Measurements from ENCODE around the gene WNT9B. TPM values are rescaled to one million over a fixed set of nuclear protein-coding genes. Genes with fewer than 3 reads are reported as not detected.

Gene WNT9B
- total and polyA plus RNA-seq, 2 donors, result 0.02 to 0.05 TPM

DNA sequence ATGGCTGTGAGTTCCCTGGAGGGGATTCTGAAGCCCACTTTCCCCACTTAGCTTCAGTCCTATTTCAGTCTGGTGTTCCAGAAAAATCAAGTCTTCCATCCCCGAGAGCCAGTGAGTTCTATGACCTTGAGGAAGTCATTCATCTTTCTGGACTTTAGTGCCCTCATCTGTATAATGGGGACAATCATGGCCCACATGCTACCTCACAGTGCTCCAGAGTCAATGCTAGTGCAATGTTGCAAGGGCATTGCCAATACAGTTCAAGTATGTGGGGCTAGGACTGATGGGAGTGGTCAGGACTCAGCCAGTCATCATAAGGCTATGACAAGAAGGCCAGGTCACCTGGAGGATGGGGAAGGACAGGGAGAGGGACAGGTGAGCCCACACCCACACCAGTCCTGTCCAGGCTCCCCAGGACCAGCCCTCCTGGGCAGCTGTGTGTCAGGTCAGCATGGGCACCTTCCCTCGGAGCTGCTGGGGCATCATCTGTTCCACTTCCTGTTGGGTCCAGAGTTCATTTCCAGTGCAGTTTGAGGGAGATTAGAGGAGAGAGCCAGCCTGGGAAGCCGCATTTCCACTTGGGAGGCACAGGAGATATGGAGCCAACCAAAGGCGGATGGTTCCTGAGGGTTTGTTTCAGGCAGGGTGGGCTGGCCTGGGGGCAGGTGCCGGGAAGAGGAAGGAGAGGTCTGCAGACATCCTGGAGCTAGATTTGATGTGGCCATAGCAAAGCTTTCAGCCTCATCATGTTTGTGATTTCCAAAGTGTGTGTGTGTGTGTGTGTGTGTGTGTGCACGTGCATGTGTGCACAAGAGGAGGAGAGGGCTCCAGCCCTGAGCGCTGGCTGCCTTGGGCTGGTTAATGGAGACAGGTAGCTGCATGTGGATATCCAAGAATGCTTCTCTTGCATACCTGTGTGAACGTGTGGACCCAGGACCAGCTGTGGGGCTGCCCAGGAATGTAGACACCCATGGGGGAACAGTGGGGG lies 3.9 kb upstream of the WNT9B start:
- Histone ChIP-seq H3K4me3 (ENCODE audit: low read length in 2 of 2) (no peak overlapping the region), H3K27me3 (ENCODE audit: control insufficient read depth in 2 of 2, insufficient read depth in 1 of 2, low read length in 1 of 2) (peaks cover 38 to 52% of the 10 kb centered on the region in 2 donors), H3K27ac (ENCODE audit: low read depth in 1 of 2, low read length in 1 of 2) (no peak overlapping the region), H3K4me1 (ENCODE audit: control insufficient read depth in 2 of 2, insufficient read depth in 2 of 2, low read length in 2 of 2) (peaks cover 0 to 6% of the 10 kb centered on the region in 2 donors), H3K36me3 (ENCODE audit: control insufficient read depth in 2 of 2, insufficient read depth in 2 of 2, low read length in 1 of 2) (no peaks in the 10 kb centered on the region), H3K9me3 (ENCODE audit: control insufficient read depth in 2 of 2, insufficient read depth in 1 of 2, low read length in 1 of 2) (no peaks in the 10 kb centered on the region)
- 78% methylated on average over 8 of the region's 8 CpGs for WGBS
- no peak for DNase-seq (ENCODE audit: low read depth in 6 of 9, low spot score in 9 of 9)

DNA sequence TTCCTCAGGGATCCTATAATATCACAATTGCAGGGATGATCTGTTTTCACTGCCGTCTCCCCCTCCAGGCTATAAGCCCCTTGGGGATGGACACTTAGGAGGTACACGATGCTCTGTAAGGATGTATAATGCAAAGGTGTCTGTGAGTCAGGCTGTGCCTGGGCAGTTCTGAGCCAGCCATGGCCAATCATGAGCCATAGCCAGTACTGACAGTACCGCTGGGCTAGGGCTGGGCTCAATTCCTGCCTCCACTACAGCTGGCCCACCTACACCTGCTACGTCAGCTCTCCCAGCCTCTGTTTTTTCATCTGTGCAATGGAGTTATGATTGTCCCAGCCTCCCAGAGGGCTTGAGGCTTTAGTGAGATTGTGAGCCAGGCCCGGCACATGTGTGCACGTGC lies 2.8 kb upstream of the WNT9B start:
- WGBS, result 94% methylated on average over 6 of the region's 6 CpGs
- Histone ChIP-seq H3K9me3 (ENCODE audit: control insufficient read depth in 2 of 2, insufficient read depth in 1 of 2, low read length in 1 of 2) (no peaks in the 10 kb centered on the region), H3K27me3 (ENCODE audit: control insufficient read depth in 2 of 2, insufficient read depth in 1 of 2, low read length in 1 of 2) (peaks cover 44 to 63% of the 10 kb centered on the region in 2 donors), H3K4me3 (ENCODE audit: low read length in 2 of 2) (no peak overlapping the region), H3K36me3 (ENCODE audit: control insufficient read depth in 2 of 2, insufficient read depth in 2 of 2, low read length in 1 of 2) (no peaks in the 10 kb centered on the region), H3K27ac (ENCODE audit: low read depth in 1 of 2, low read length in 1 of 2) (no peak overlapping the region), H3K4me1 (ENCODE audit: control insufficient read depth in 2 of 2, insufficient read depth in 2 of 2, low read length in 2 of 2) (peaks cover 0 to 6% of the 10 kb centered on the region in 2 donors)
- no peak for DNase-seq (ENCODE audit: low read depth in 6 of 9, low spot score in 9 of 9)

DNA sequence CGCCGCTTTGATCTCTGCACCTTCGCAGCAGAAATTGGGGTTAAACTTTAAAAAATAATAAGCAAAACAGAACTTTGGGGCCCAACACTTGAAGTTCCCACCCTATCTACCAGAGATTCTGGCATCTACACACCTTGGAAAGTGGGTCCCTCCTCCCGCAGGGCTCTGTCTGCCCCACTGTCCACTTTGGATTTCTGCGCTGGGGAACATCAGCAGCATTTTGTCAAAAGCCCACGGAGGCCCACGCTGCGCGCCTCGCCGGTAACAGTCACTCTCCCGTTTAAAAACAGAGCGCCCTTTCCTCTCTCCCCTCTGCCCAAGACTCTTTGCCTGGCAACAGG lies 725 bp upstream of the WNT9B start:
- WGBS, result 62% methylated on average over 13 of the region's 13 CpGs
- H3K36me3 ChIP-seq (ENCODE audit: control insufficient read depth in 2 of 2, insufficient read depth in 2 of 2, low read length in 1 of 2), result no peaks in the 10 kb centered on the region

DNA sequence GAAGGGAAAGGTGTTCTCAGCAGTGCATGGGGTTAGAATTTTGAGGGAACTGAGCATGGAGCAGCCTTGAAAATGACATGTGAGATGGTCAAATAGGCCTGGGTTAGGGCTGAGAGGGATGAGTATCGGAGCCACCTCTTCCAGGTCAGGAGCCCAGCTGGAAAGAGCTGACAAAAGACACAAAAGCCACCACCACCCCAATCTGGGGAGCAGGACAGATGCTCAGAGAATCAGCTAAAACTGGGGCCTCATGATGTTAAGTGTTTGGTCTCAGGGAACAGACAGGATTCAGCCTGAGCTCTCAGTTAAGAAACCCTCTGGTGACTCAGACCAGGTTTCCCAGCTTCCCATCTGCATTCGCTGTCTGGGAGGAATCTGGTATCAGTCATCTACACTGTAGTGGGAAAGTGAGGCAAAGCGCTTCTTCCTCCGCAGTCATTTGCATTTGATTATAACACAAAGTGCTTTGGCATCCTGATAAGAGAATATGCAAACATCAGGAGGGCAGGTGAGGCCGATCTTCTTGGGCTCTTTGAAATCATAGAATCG lies 2.6 kb downstream of the WNT9B start:
- DNase-seq (ENCODE audit: low read depth in 6 of 9, low spot score in 9 of 9), result no peak
- Histone ChIP-seq H3K27ac (ENCODE audit: low read depth in 1 of 2, low read length in 1 of 2) (no peak overlapping the region), H3K4me3 (ENCODE audit: low read length in 2 of 2) (no peak overlapping the region), H3K27me3 (ENCODE audit: control insufficient read depth in 2 of 2, insufficient read depth in 1 of 2, low read length in 1 of 2) (peaks cover 47 to 65% of the 10 kb centered on the region in 2 donors), H3K4me1 (ENCODE audit: control insufficient read depth in 2 of 2, insufficient read depth in 2 of 2, low read length in 2 of 2) (peaks cover 0 to 6% of the 10 kb centered on the region in 2 donors), H3K36me3 (ENCODE audit: control insufficient read depth in 2 of 2, insufficient read depth in 2 of 2, low read length in 1 of 2) (no peaks in the 10 kb centered on the region), H3K9me3 (ENCODE audit: control insufficient read depth in 2 of 2, insufficient read depth in 1 of 2, low read length in 1 of 2) (no peaks in the 10 kb centered on the region)
- WGBS, result 96% methylated on average over 6 of the region's 6 CpGs

More for the DNA sequence above, 725 bp upstream of the WNT9B start:
- H3K4me1 ChIP-seq (ENCODE audit: control insufficient read depth in 2 of 2, insufficient read depth in 2 of 2, low read length in 2 of 2), result peaks cover 0 to 6% of the 10 kb centered on the region in 2 donors
- no peaks in the 10 kb centered on the region for H3K9me3 ChIP-seq (ENCODE audit: control insufficient read depth in 2 of 2, insufficient read depth in 1 of 2, low read length in 1 of 2)
- DNase-seq (ENCODE audit: low read depth in 6 of 9, low spot score in 9 of 9), result no peak
- H3K4me3 ChIP-seq (ENCODE audit: low read length in 2 of 2), result no peak overlapping the region
- H3K27me3 ChIP-seq (ENCODE audit: control insufficient read depth in 2 of 2, insufficient read depth in 1 of 2, low read length in 1 of 2), result peaks cover 53 to 80% of the 10 kb centered on the region in 2 donors
- H3K27ac ChIP-seq (ENCODE audit: low read depth in 1 of 2, low read length in 1 of 2), result no peak overlapping the region

DNA sequence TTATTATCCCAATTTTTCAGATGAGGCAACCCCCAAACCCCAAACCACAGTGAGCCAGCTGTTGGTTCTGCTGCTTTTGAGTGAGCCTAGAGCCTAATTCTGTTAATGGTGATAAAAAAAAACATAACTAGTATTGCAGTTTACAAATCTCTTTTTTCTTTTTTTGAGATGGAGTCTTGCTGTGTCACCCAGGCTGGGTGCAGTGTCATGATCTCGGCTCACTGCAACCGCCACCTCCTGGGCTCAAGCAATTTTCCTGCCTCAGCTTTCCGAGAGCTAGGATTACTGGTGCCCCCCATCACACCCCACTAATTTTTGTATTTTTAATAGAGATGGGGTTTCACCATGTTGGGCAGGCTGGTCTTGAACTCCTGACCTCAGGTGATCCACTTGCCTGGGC lies 3.1 kb downstream of the WNT9B start:
- 100% methylated on average over 3 of the region's 3 CpGs for WGBS
- Histone ChIP-seq H3K4me3 (ENCODE audit: low read length in 2 of 2) (no peak overlapping the region), H3K27ac (ENCODE audit: low read depth in 1 of 2, low read length in 1 of 2) (no peak overlapping the region), H3K36me3 (ENCODE audit: control insufficient read depth in 2 of 2, insufficient read depth in 2 of 2, low read length in 1 of 2) (no peaks in the 10 kb centered on the region), H3K9me3 (ENCODE audit: control insufficient read depth in 2 of 2, insufficient read depth in 1 of 2, low read length in 1 of 2) (no peaks in the 10 kb centered on the region), H3K27me3 (ENCODE audit: control insufficient read depth in 2 of 2, insufficient read depth in 1 of 2, low read length in 1 of 2) (peaks cover 43 to 60% of the 10 kb centered on the region in 2 donors), H3K4me1 (ENCODE audit: control insufficient read depth in 2 of 2, insufficient read depth in 2 of 2, low read length in 2 of 2) (peaks cover 0 to 6% of the 10 kb centered on the region in 2 donors)
- no peak for DNase-seq (ENCODE audit: low read depth in 6 of 9, low spot score in 9 of 9)

DNA sequence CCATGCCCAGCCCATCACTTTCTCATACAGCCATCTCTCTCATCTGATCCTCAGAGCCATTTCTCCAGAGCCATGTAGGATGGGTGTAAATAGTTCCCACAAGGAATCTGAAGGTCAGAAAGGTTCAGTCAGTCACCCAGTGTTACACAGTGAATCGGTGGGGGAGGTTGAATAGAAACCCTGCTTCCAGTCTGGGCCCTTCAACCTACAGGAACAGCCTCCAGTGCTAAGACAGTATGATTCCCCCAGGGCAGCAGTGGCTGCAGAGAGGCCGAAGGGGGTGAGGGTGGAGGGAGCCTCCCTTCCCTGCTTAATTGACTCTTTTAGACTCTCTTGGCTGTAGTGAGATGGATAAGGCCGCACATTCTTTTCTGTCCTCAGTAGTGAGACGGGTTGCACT lies 3.6 kb downstream of the WNT9B start:
- Histone ChIP-seq H3K36me3 (ENCODE audit: control insufficient read depth in 2 of 2, insufficient read depth in 2 of 2, low read length in 1 of 2) (no peaks in the 10 kb centered on the region), H3K27ac (ENCODE audit: low read depth in 1 of 2, low read length in 1 of 2) (no peak overlapping the region), H3K9me3 (ENCODE audit: control insufficient read depth in 2 of 2, insufficient read depth in 1 of 2, low read length in 1 of 2) (no peaks in the 10 kb centered on the region), H3K27me3 (ENCODE audit: control insufficient read depth in 2 of 2, insufficient read depth in 1 of 2, low read length in 1 of 2) (peaks cover 38 to 56% of the 10 kb centered on the region in 2 donors), H3K4me3 (ENCODE audit: low read length in 2 of 2) (no peak overlapping the region), H3K4me1 (ENCODE audit: control insufficient read depth in 2 of 2, insufficient read depth in 2 of 2, low read length in 2 of 2) (peaks cover 0 to 6% of the 10 kb centered on the region in 2 donors)
- 95% methylated on average over 4 of the region's 4 CpGs for WGBS
- DNase-seq (ENCODE audit: low read depth in 6 of 9, low spot score in 9 of 9), result no peak

DNA sequence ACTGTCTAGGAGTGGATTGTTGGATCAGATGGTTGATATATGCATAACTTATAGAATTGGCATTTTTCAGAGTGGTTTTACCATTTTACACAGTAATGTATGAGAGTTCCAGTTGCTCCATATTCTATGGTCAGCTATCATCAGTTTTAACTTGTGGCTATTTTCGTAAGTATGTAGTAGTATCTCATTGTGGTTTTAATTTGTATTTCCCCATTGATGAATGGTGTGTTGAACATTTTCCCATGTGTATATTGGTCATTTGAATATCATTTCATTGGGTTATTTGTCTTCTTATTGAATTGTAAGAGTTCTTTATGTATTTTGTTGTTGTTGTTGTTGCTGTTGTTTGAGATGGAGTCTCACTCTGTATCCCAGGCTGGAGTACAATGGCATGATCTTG lies 6.2 kb downstream of the WNT9B start:
- Histone ChIP-seq H3K9me3 (ENCODE audit: control insufficient read depth in 2 of 2, insufficient read depth in 1 of 2, low read length in 1 of 2) (no peaks in the 10 kb centered on the region), H3K27me3 (ENCODE audit: control insufficient read depth in 2 of 2, insufficient read depth in 1 of 2, low read length in 1 of 2) (peaks cover 14 to 30% of the 10 kb centered on the region in 2 donors), H3K27ac (ENCODE audit: low read depth in 1 of 2, low read length in 1 of 2) (no peak overlapping the region), H3K4me3 (ENCODE audit: low read length in 2 of 2) (no peak overlapping the region), H3K4me1 (ENCODE audit: control insufficient read depth in 2 of 2, insufficient read depth in 2 of 2, low read length in 2 of 2) (no peaks in the 10 kb centered on the region), H3K36me3 (ENCODE audit: control insufficient read depth in 2 of 2, insufficient read depth in 2 of 2, low read length in 1 of 2) (no peaks in the 10 kb centered on the region)
- 97% methylated on average over 1 of the region's 1 CpG for WGBS
- DNase-seq (ENCODE audit: low read depth in 6 of 9, low spot score in 9 of 9), result no peak

DNA sequence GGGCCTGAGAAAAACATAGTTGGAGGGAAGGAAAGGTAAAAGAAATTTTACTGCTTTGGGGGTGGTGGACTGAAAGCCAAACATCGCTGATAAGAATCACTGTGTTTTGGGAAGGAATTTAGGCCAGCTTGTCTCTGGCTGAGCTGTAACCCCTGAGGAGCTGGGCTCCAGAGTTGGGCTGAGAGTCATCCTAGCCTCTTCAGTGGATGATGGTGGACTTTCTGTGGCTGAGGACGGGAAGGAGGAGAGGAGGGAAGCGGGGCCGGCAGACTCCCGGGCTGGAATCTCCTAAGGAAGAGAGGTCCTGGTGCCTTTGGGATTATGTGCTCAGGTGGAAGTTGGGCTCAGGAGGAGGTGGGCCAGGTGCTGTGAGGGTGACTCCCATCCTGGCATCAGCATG lies 8.6 kb downstream of the WNT9B start:
- Histone ChIP-seq H3K27ac (ENCODE audit: low read depth in 1 of 2, low read length in 1 of 2) (no peak overlapping the region), H3K9me3 (ENCODE audit: control insufficient read depth in 2 of 2, insufficient read depth in 1 of 2, low read length in 1 of 2) (no peaks in the 10 kb centered on the region), H3K4me3 (ENCODE audit: low read length in 2 of 2) (no peak overlapping the region), H3K4me1 (ENCODE audit: control insufficient read depth in 2 of 2, insufficient read depth in 2 of 2, low read length in 2 of 2) (no peaks in the 10 kb centered on the region), H3K36me3 (ENCODE audit: control insufficient read depth in 2 of 2, insufficient read depth in 2 of 2, low read length in 1 of 2) (no peaks in the 10 kb centered on the region), H3K27me3 (ENCODE audit: control insufficient read depth in 2 of 2, insufficient read depth in 1 of 2, low read length in 1 of 2) (peaks cover 0 to 10% of the 10 kb centered on the region in 2 donors)
- no peak for DNase-seq (ENCODE audit: low read depth in 6 of 9, low spot score in 9 of 9)
- 93% methylated on average over 5 of the region's 5 CpGs for WGBS

DNA sequence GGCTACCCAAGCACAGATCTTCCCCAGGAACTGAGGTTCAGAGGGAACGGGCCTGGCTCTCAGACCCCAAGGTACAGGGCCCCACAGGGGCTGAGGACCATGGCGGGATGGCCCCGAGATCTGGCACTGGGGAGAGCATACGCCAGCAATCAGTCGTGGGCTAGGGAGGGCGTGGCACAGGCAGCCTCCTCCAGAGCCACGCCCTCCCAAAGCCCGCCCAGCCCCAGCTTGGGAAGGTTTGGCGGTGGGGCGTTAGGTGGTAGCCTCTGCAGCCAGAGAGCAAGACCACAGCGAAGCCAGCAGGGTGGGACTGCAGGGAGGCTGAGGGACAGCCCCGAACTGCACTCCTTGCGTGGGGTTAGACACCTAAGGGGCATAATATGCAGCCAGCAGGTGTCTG lies 11.6 kb downstream of the WNT9B start:
- Histone ChIP-seq H3K9me3 (ENCODE audit: control insufficient read depth in 2 of 2, insufficient read depth in 1 of 2, low read length in 1 of 2) (no peaks in the 10 kb centered on the region), H3K4me1 (ENCODE audit: control insufficient read depth in 2 of 2, insufficient read depth in 2 of 2, low read length in 2 of 2) (peaks cover 0 to 3% of the 10 kb centered on the region in 2 donors), H3K4me3 (ENCODE audit: low read length in 2 of 2) (no peak overlapping the region), H3K27me3 (ENCODE audit: control insufficient read depth in 2 of 2, insufficient read depth in 1 of 2, low read length in 1 of 2) (peaks cover 0 to 15% of the 10 kb centered on the region in 2 donors), H3K27ac (ENCODE audit: low read depth in 1 of 2, low read length in 1 of 2) (no peak overlapping the region), H3K36me3 (ENCODE audit: control insufficient read depth in 2 of 2, insufficient read depth in 2 of 2, low read length in 1 of 2) (no peaks in the 10 kb centered on the region)
- WGBS, result 76% methylated on average over 13 of the region's 13 CpGs
- DNase-seq (ENCODE audit: low read depth in 6 of 9, low spot score in 9 of 9), result no peak

All from thymus (tissue), 11 donors.